ENCODE data around the gene ATF3.

ATF3 gene

DNA sequence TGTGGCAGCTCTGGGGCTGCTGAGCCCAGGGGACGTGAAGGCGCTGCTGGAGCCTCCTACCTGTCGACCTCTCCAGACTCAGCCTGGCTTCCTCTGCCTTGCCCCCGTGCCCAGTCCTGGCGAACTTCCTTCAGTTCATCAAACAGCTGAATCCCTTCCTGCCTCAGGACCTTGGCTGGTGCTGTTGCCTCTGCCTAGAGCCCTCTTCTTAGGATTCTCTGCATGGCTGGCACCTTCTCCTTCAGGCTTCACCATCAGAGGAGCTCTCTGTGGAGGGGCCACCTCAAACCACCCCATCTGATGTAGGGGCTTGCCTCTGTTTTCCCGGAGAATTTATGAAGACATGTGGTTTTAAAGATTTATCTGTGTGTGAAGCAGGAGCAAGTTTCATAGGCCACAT, 23.4 kb upstream of the ATF3 start:
- H2AFZ ChIP-seq (ENCODE audit: low read length) = no peak overlapping the region
- H3K79me2 ChIP-seq (ENCODE audit: insufficient read depth, low read length) = no peaks in the 10 kb centered on the region
- no peak overlapping the region for H3K9ac ChIP-seq (ENCODE audit: low read depth, low read length, poor library complexity, severe bottlenecking)

DNA sequence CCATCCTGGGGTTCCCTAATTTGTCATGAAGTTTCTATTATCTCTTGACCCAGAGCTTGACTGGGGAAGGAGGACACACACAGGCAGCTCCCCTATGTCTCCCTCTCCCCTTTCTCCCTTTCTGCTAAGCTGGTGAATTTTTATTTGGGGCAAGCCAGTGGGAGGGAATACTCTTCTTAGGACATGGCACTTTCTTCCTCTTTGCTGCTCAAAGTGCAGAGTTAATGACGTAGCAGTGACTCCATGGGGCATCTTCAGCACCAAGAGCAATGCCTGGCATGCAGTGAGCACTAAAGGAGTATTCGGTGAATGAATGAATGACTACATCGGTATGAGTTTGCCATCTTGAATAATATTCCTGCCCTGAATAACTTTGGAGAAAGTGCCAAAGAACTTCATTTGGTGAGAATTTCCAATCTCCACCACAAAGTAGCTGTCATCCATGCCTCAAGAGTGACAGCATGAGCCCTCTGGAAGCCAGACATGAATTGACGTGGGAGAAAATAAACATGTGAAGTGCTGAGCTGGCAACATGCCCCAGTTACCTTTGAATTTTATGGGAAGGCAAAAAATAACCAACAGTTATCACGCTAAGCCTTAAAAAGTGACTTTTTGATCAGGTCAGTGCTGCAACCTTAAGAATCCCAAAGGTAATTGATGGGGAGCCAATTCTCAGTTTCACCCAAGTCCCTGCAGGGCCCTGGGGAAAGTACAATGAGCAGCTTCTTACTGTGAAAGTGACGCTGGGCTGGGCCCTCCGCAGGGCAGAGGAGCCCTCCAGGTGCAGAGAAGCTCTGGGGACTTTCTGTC, 22.1 kb upstream of the ATF3 start:
- no peaks in the 10 kb centered on the region for H4K20me1 ChIP-seq (ENCODE audit: insufficient read depth, low read length, poor library complexity, severe bottlenecking)
- H2AFZ ChIP-seq (ENCODE audit: low read length) = no peak overlapping the region
- no peaks in the 10 kb centered on the region for H3K36me3 ChIP-seq (ENCODE audit: insufficient read depth, low read length)
- no peaks in the 10 kb centered on the region for H3K9me2 ChIP-seq (replicated peaks; ENCODE audit: low read depth, low read length)
- no peak overlapping the region for H3K4me2 ChIP-seq (ENCODE audit: low read depth, low read length, poor library complexity, severe bottlenecking)
- no peak overlapping the region for H3K9ac ChIP-seq (ENCODE audit: low read depth, low read length, poor library complexity, severe bottlenecking)
- H3K9me3 ChIP-seq (ENCODE audit: insufficient read depth, low read depth, low read length) = no peaks in the 10 kb centered on the region
- H3K27me3 ChIP-seq (ENCODE audit: insufficient read depth, low read length, poor library complexity, severe bottlenecking) = no peaks in the 10 kb centered on the region
- no peaks in the 10 kb centered on the region for H3K79me2 ChIP-seq (ENCODE audit: insufficient read depth, low read length)
- H3K4me3 ChIP-seq (ENCODE audit: low read length, poor library complexity, severe bottlenecking) = no peak overlapping the region
- H3F3A ChIP-seq (ENCODE audit: low read depth) = no peaks in the 10 kb centered on the region
- no peak for TF ChIP-seq EZH2phosphoT487 (IDR thresholded peaks at IDR 0.05; ENCODE audit: borderline replicate concordance)
- no peak for TF ChIP-seq CTCF (conservative IDR thresholded peaks at IDR 0.05; ENCODE audit: low read length)
- no peaks in the 10 kb centered on the region for H3K4me1 ChIP-seq (ENCODE audit: insufficient read depth, low read length, poor library complexity, severe bottlenecking)

More for the DNA sequence above, 23.4 kb upstream of the ATF3 start:
- H3K4me1 ChIP-seq (ENCODE audit: insufficient read depth, low read length, poor library complexity, severe bottlenecking) = no peaks in the 10 kb centered on the region
- H3K4me2 ChIP-seq (ENCODE audit: low read depth, low read length, poor library complexity, severe bottlenecking) = no peak overlapping the region
- H4K20me1 ChIP-seq (ENCODE audit: insufficient read depth, low read length, poor library complexity, severe bottlenecking) = no peaks in the 10 kb centered on the region
- H3K36me3 ChIP-seq (ENCODE audit: insufficient read depth, low read length) = no peaks in the 10 kb centered on the region
- TF ChIP-seq EZH2phosphoT487 (IDR thresholded peaks at IDR 0.05; ENCODE audit: borderline replicate concordance) (no peak), CTCF (conservative IDR thresholded peaks at IDR 0.05; ENCODE audit: low read length) (no peak)
- no peaks in the 10 kb centered on the region for H3K9me2 ChIP-seq (replicated peaks; ENCODE audit: low read depth, low read length)
- no peaks in the 10 kb centered on the region for H3K9me3 ChIP-seq (ENCODE audit: insufficient read depth, low read depth, low read length)
- H3K4me3 ChIP-seq (ENCODE audit: low read length, poor library complexity, severe bottlenecking) = no peak overlapping the region
- no peaks in the 10 kb centered on the region for H3K27me3 ChIP-seq (ENCODE audit: insufficient read depth, low read length, poor library complexity, severe bottlenecking)
- no peaks in the 10 kb centered on the region for H3F3A ChIP-seq (ENCODE audit: low read depth)

DNA sequence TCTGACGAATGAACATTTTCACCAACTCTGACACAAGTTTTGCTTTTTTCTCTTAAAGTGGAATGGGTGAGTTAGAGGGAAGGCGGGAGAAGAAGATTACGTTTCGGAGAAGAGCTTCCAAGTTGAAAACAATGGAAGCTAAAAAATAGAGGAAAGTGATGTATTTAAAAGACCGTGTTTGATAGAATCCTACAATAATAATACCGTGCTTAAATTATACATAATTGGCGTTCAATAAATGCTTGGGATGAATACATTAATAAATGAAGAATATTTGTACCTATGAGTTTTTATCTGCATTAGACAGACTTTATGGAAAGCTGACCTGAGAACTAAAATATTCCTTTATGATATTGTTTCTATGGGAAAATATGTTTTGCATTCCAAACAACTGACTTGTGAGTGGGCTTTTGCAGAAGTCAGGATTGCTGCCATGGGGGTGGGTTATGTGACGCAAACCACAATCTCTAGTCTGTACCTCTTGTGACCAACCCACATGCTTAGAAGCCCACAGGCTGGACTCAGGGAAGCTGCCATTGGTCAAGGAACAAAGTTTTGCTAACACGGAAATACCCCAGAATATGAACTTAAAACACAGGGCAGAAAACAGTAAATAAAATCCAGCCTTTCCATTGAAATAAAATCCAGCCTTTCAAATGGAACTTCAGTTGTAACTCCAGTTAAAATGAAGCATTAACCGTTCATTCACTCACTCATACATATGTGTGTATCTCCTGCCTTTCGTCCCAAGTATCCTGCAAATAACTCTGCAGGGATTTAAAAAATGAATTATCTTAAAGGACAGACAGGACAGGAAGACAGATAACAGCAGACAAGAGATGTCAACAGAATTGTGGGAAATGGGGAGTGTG, 21.3 kb upstream of the ATF3 start:
- no peak overlapping the region for H3K9ac ChIP-seq (ENCODE audit: low read depth, low read length, poor library complexity, severe bottlenecking)
- no peak overlapping the region for H3K4me3 ChIP-seq (ENCODE audit: low read length, poor library complexity, severe bottlenecking)
- no peaks in the 10 kb centered on the region for H3K27me3 ChIP-seq (ENCODE audit: insufficient read depth, low read length, poor library complexity, severe bottlenecking)
- no peaks in the 10 kb centered on the region for H3K9me3 ChIP-seq (ENCODE audit: insufficient read depth, low read depth, low read length)
- H3K4me2 ChIP-seq (ENCODE audit: low read depth, low read length, poor library complexity, severe bottlenecking) = no peak overlapping the region
- no peak overlapping the region for H2AFZ ChIP-seq (ENCODE audit: low read length)
- TF ChIP-seq EZH2phosphoT487 (IDR thresholded peaks at IDR 0.05; ENCODE audit: borderline replicate concordance) = no peak
- TF ChIP-seq CTCF (conservative IDR thresholded peaks at IDR 0.05; ENCODE audit: low read length) = no peak
- H3K4me1 ChIP-seq (ENCODE audit: insufficient read depth, low read length, poor library complexity, severe bottlenecking) = no peaks in the 10 kb centered on the region
- H3K36me3 ChIP-seq (ENCODE audit: insufficient read depth, low read length) = no peaks in the 10 kb centered on the region
- H4K20me1 ChIP-seq (ENCODE audit: insufficient read depth, low read length, poor library complexity, severe bottlenecking) = no peaks in the 10 kb centered on the region
- no peaks in the 10 kb centered on the region for H3K9me2 ChIP-seq (replicated peaks; ENCODE audit: low read depth, low read length)
- no peaks in the 10 kb centered on the region for H3K79me2 ChIP-seq (ENCODE audit: insufficient read depth, low read length)
- H3F3A ChIP-seq (ENCODE audit: low read depth) = no peaks in the 10 kb centered on the region

All from Loucy (cell line).